ENCODE measurements around the gene ABHD2. TPM values are rescaled to one million over a fixed set of nuclear protein-coding genes. Genes with fewer than 3 reads are reported as not detected.

Gene ABHD2
- total and polyA plus RNA-seq, 2 experiments from 2014 or later: 5.2 to 15.2 TPM

DNA sequence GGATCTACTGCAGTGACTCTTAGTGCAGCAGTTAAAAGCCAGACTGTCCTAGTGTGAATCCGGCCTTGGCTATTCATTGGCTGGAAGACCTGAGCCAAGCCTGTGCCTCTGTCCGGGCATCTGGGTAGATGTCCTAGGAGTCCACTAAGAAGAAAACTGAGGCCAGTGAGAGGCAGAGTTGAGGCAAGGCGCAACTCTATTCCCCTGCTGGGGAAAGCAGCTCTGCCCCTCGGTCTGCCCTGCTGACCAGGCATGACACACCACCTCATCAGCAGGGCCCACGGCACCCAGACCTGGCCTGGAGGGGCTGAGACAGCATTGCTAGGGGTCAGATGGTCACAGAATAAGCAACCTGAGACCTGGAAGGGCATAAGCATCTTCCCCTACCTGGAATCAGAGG is 46.7 kb upstream of the ABHD2 start:
- H4K20me1 ChIP-seq (replicated peaks; ENCODE audit: insufficient read depth): no peaks in the 10 kb centered on the region
- H3K27me3 ChIP-seq (ENCODE audit: insufficient read depth): no peaks in the 10 kb centered on the region
- H3K4me1 ChIP-seq (ENCODE audit: insufficient read depth): no peaks in the 10 kb centered on the region
- H3K27me3 Mint-ChIP-seq (ENCODE audit: insufficient read depth, low read depth, poor library complexity): peaks cover 5% of the 10 kb centered on the region
- no peaks in the 10 kb centered on the region for H3K36me3 ChIP-seq (ENCODE audit: insufficient read depth)
- no peak overlapping the region for H3K27ac ChIP-seq (ENCODE audit: low read depth)
- peaks cover 6% of the 10 kb centered on the region; the same call in 1 of the 3 replicates for H3K9me3 Mint-ChIP-seq
- no peaks in the 10 kb centered on the region for H3K79me2 ChIP-seq (replicated peaks; ENCODE audit: insufficient read depth)
- TF ChIP-seq ZNF114 (CRISPR knock-in tag; IDR thresholded peaks at IDR 0.05) (no peak), EZH2 (IDR thresholded peaks at IDR 0.05; ENCODE audit: low read depth, unreplicated experiment) (no peak), STAT1 (IDR thresholded peaks at IDR 0.05; ENCODE audit: unreplicated experiment) (no peak), ZNF331 (CRISPR knock-in tag; IDR thresholded peaks at IDR 0.05; ENCODE audit: low read depth) (no peak), POLR2AphosphoS5 (IDR thresholded peaks at IDR 0.05; ENCODE audit: low read depth) (no peak), CREB1 (CRISPR knock-in tag; IDR thresholded peaks at IDR 0.05; ENCODE audit: low read depth) (no peak), JUNB (IDR thresholded peaks at IDR 0.05; ENCODE audit: unreplicated experiment) (no peak), REST (IDR thresholded peaks at IDR 0.05; ENCODE audit: unreplicated experiment) (no peak), EZH2phosphoT487 (IDR thresholded peaks at IDR 0.05; ENCODE audit: unreplicated experiment) (no peak), CTCF (conservative IDR thresholded peaks at IDR 0.05; ENCODE audit: low read depth in 2 of 2) (no peak)
- TF ChIP-seq, protein P1, sequence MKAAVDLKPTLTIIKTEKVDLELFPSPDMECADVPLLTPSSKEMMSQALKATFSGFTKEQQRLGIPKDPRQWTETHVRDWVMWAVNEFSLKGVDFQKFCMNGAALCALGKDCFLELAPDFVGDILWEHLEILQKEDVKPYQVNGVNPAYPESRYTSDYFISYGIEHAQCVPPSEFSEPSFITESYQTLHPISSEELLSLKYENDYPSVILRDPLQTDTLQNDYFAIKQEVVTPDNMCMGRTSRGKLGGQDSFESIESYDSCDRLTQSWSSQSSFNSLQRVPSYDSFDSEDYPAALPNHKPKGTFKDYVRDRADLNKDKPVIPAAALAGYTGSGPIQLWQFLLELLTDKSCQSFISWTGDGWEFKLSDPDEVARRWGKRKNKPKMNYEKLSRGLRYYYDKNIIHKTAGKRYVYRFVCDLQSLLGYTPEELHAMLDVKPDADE (IDR thresholded peaks at IDR 0.05): no peak
- no peak overlapping the region; the same call in 2 of the 3 replicates for H3K4me3 Mint-ChIP-seq
- H2AFZ ChIP-seq: no peak overlapping the region; the same call in 1 of the 2 replicates
- H3F3A ChIP-seq (replicated peaks; ENCODE audit: low read depth): no peaks in the 10 kb centered on the region
- no peak overlapping the region for H3K4me3 ChIP-seq
- no peak overlapping the region for H3K4me2 ChIP-seq
- DNase-seq (ENCODE audit: low spot score) (no peak), ATAC-seq (no peak)
- no peak overlapping the region for H3K27ac Mint-ChIP-seq
- H3K9me2 ChIP-seq (ENCODE audit: insufficient read depth): no peaks in the 10 kb centered on the region
- peaks cover 3% of the 10 kb centered on the region; the same call in 1 of the 3 replicates for H3K4me1 Mint-ChIP-seq
- peaks cover 4% of the 10 kb centered on the region; the same call in 2 of the 3 replicates for H3K36me3 Mint-ChIP-seq (ENCODE audit: low read depth)

Measured in GM23338 (cell line).